ENCODE results near the gene SHPK.

DNA sequence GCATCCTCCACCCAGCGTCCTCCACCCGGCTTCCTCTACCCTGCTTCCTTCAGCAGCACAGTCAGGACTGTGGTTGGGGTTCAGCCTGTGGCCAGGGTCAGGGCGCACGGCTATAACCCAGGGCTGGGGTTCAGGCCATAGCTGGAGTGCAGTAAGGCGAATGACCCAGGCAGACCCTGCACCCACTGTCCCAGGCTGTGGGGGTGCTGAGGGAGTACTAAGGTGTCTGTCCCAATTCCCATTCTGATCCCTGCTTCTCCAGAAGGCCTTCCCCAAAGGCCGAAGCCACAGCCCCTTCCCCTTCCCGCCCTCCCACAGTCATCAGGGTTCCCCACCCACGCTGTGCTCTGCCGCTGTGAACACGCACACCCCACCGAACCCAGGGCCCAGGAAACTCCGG, 45.0 kb upstream of the SHPK start:
- no peak for TF ChIP-seq CTCF (IDR thresholded peaks at IDR 0.05)
- TF ChIP-seq POLR2A (IDR thresholded peaks at IDR 0.05) = no peak
